HepG2 (cell line): Measurements from ENCODE around the gene STK39. TPM values are rescaled to one million over a fixed set of nuclear protein-coding genes. Genes with fewer than 3 reads are reported as not detected.
A peak's percentile ranks its signal among the peaks of the same experiment; 100 is the strongest.

Source experiments
- ATAC-seq: fragments of 200-7000 bp; cut with Tn5 transposase; 3 replicates; pipeline ENCODE4 v1.9.1; 2020; ENCODE audit warnings: mild to moderate bottlenecking, moderate library complexity
- BruUV-seq: library from RNA; stranded (reverse); fragments of 400-500 nt; replicated peaks from 2 replicates; lab custom pipeline; 2021; lab: Mats Ljungman, UMichigan
- CTCF ChIA-PET: fragments of 300-600 bp; formaldehyde crosslinking; extraction: SDS; loops from one replicate; lab custom pipeline; 2021; ENCODE audit warnings: low total read pairs, inconsistent platforms, low intra/inter-chr PET ratio; lab: Yijun Ruan, JAX
- POLR2A ChIA-PET: fragments of 350-600 bp; sonication (Branson Sonifier 250); formaldehyde crosslinking; loops from one replicate; lab custom pipeline; 2020; ENCODE audit warnings: antibody characterized with exemption, inconsistent platforms; lab: Yijun Ruan, JAX
- DNase-seq: peaks from one replicate; pipeline ENCODE4 v3.0.0-alpha.2; 2015; ENCODE audit warnings: low spot score
- FAIRE-seq: peaks from 3 replicates; lab custom pipeline; 2011; peaks lifted over from hg19 to GRCh38; lab: Jason Lieb, UNC
- H2AFZ ChIP-seq: one replicate; pipeline ENCODE4 v1.6.1; 2011; ENCODE audit warnings: low read length, inconsistent platforms
- H3K27ac ChIP-seq: fragments of 300-600 bp; 3 replicates; pipeline ENCODE4 v1.8.0; 2011; ENCODE audit warnings: mixed run types, mild to moderate bottlenecking, mixed read lengths, low read length, inconsistent platforms; ENCODE audit not compliant: insufficient read depth; ENCODE audit errors: extremely low read length
- H3K27me3 ChIP-seq, 2 experiments: fragments of 200-600 bp in 1 of 2; 2 replicates in 1 of 2; 3 replicates in 1 of 2; pipeline versions ENCODE4 v1.6.0 to v1.8.0; 2011; ENCODE audit warnings: low read length in 2 of 2, mild to moderate bottlenecking in 2 of 2, moderate library complexity in 2 of 2, inconsistent platforms in 1 of 2; ENCODE audit not compliant: insufficient read depth in 2 of 2, control insufficient read depth in 1 of 2
- H3K36me3 ChIP-seq, 2 experiments: fragments of 200-600 bp in 1 of 2; replicated peaks in 1 of 2; 2 replicates in 1 of 2; 3 replicates in 1 of 2; pipeline versions ENCODE4 v1.5.1 to v1.8.0; 2011; ENCODE audit warnings: low read length in 2 of 2, inconsistent platforms in 1 of 2; ENCODE audit not compliant: insufficient read depth in 2 of 2, control insufficient read depth in 1 of 2
- H3K4me1 ChIP-seq: 2 replicates; pipeline ENCODE4 v1.5.1; 2012; ENCODE audit warnings: low read length, inconsistent platforms; ENCODE audit not compliant: insufficient read depth
- H3K4me2 ChIP-seq: 2 replicates; pipeline ENCODE4 v1.6.0; 2011; ENCODE audit warnings: low read depth, low read length, inconsistent platforms
- H3K4me3 ChIP-seq, 3 experiments: fragments of 200-600 bp in 1 of 3; sonication (generic), shearing (Covaris generic) in 1 of 3; replicated peaks in 1 of 3; 2 replicates each; pipeline ENCODE4 v1.5.1; 2011 to 2016; ENCODE audit warnings: low read length in 3 of 3, inconsistent platforms in 2 of 3, low read depth in 2 of 3, mild to moderate bottlenecking in 2 of 3, control low read depth in 1 of 3, mixed read lengths in 1 of 3; ENCODE audit not compliant: insufficient read depth in 1 of 3
- H3K79me2 ChIP-seq: one replicate; pipeline ENCODE4 v1.6.1; 2011; ENCODE audit warnings: low read length, inconsistent platforms; ENCODE audit not compliant: insufficient read depth
- H3K9ac ChIP-seq: 2 replicates; pipeline ENCODE4 v1.6.0; 2011; ENCODE audit warnings: mild to moderate bottlenecking, low read depth, low read length, inconsistent platforms; ENCODE audit not compliant: insufficient read depth
- H3K9me3 ChIP-seq: 2 replicates; pipeline ENCODE4 v1.5.1; 2012; ENCODE audit warnings: mild to moderate bottlenecking, low read length
- H4K20me1 ChIP-seq: 2 replicates; pipeline ENCODE4 v1.6.0; 2011; ENCODE audit warnings: inconsistent platforms, mild to moderate bottlenecking, low read length, moderate library complexity; ENCODE audit not compliant: insufficient read depth
- FOSL2 ChIP-seq: sonication (generic); formaldehyde crosslinking; IDR thresholded peaks from 2 replicates; pipeline ENCODE4 v1.4.0; 2020; ENCODE audit warnings: missing genetic modification reagents
- MTF2 ChIP-seq: sonication (generic); formaldehyde crosslinking; IDR thresholded peaks from 2 replicates; pipeline ENCODE4 v1.5.0; 2020; ENCODE audit warnings: missing genetic modification reagents, borderline replicate concordance
- PHB2 ChIP-seq: fragments of 450-650 bp; IDR thresholded peaks from 2 replicates; pipeline ENCODE4 v1.6.1; 2018; ENCODE audit not compliant: partially characterized antibody
- POGZ ChIP-seq: sonication (generic); formaldehyde crosslinking; IDR thresholded peaks from 2 replicates; pipeline ENCODE4 v1.4.0; 2020; ENCODE audit warnings: mild to moderate bottlenecking, missing genetic modification reagents
- ZNF562 ChIP-seq: sonication (generic); formaldehyde crosslinking; IDR thresholded peaks from 2 replicates; pipeline ENCODE4 v1.8.0; 2022; ENCODE audit warnings: missing genetic modification reagents, borderline replicate concordance
- WGBS: methylation state at CpG from one replicate; pipeline ENCODE4 v1.1.6; 2017; ENCODE audit warnings: low lambda C conversion rate; 5-methylcytosine and 5-hydroxymethylcytosine counted together
- in situ Hi-C: cut with HindIII; loops from 2 replicates; pipeline ENCODE4 v1.10.0; 2017; ENCODE audit warnings: low pct_unique_long_range_greater_than_20kb; ENCODE audit not compliant: extremely low pct_ligation_motif_present
- intact Hi-C: fragments of 100-400 bp; cut with micrococcal nuclease; formaldehyde crosslinking; loops from one replicate; pipeline ENCODE4 v1.10.0; 2022; ENCODE audit not compliant: unreplicated experiment
- polyA plus RNA-seq, 8 experiments: library from polyadenylated mRNA; depleted of rRNA in 3 of 8; stranded (reverse) in 7 of 8; unstranded in 1 of 8; fragments of >200 nt; fragmentation: Illumina TruSeq in 4 of 8; extraction: Trizol in 4 of 8; gene quantifications; 2 replicates each; pipeline versions ENCODE4 v1.2.1 to v1.2.3, GENCODE V29; 2011 to 2016; ENCODE audit warnings: low read depth in 4 of 8, missing spikeins in 1 of 8, mixed read lengths in 1 of 8; ENCODE audit not compliant: insufficient read depth in 1 of 8
- total RNA-seq, 5 experiments: library from RNA; depleted of rRNA; stranded (reverse); fragments of >200 nt; fragmentation: Illumina TruSeq; extraction: Trizol; gene quantifications; 2 replicates each; pipeline ENCODE4 v1.2.3, GENCODE V29; 2016; ENCODE audit warnings: low read depth in 1 of 5
- TF ChIP-seq, protein P1 (sequence below): IDR thresholded peaks from 2 replicates; pipeline ENCODE4 v1.6.1; 2012; ENCODE audit warnings: low read depth, low read length, improper control_type of control experiment
- TF ChIP-seq, protein P2 (sequence below), 2 experiments: fragments of 450-650 bp in 1 of 2; sonication (generic) in 1 of 2; formaldehyde crosslinking; IDR thresholded peaks; 2 replicates each; pipeline versions ENCODE4 v1.5.0 to v1.8.0; 2020 to 2022; ENCODE audit warnings: mild to moderate bottlenecking in 1 of 2, missing genetic modification reagents in 1 of 2
- TF ChIP-seq, protein P3 (sequence below): IDR thresholded peaks from 2 replicates; pipeline ENCODE4 v1.6.1; 2016
- TF ChIP-seq, protein P4 (sequence below): sonication (generic); formaldehyde crosslinking; IDR thresholded peaks from 2 replicates; pipeline ENCODE4 v1.8.0; 2022; ENCODE audit warnings: missing genetic modification reagents, mild to moderate bottlenecking, inconsistent platforms, borderline replicate concordance
- TF ChIP-seq, protein P5 (sequence below): sonication (generic); formaldehyde crosslinking; IDR thresholded peaks from 2 replicates; pipeline ENCODE4 v1.4.0; 2020; ENCODE audit warnings: missing genetic modification reagents

STK39 gene
- total and polyA plus RNA-seq, 2 of the 13 experiments (the other 11 are each of a cell fraction or from before 2014, with no cell fraction given), result 27.3 to 38.4 TPM

DNA sequence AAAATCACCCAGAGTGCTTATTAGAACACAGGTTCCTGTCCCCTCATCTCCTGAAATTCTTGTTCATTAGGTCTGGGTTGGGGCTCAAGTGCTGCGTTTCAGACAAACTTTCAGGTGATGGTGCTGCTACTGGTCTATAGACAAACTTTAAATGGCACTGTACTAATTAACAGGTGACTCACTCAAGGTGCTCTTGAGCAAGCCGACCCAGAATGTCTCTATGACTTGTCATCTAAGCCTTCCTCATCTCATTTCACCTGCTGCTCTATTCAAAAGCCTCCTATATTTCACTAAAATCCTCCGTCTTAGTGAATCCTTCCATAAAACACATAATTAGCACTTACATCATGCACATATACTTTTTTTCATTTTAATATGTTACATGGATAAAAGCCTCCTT lies 29.9 kb upstream of the STK39 start:
- Histone ChIP-seq H3K4me3 (no peak overlapping the region), H3K9ac (no peak overlapping the region), H3K4me1 (peaks cover 15% of the 10 kb centered on the region), H4K20me1 (no peaks in the 10 kb centered on the region), H3K79me2 (no peaks in the 10 kb centered on the region), H3K27ac (no peak overlapping the region), H3K4me2 (no peak overlapping the region), H2AFZ (no peak overlapping the region), H3K9me3 (no peaks in the 10 kb centered on the region), H3K27me3 (peaks cover 0 to 4% of the 10 kb centered on the region in 2 experiments; a peak in 1 of 5 replicates), H3K36me3 (no peaks in the 10 kb centered on the region)
- intact Hi-C loops, result no loop called here
- DNase-seq (no peak), FAIRE-seq (no peak), ATAC-seq (no peak)
- ChIA-PET POLR2A (no interaction called here), CTCF (no interaction called here)
- TF ChIP-seq FOSL2 (CRISPR knock-in tag), result peak; percentile 35; the same call in 1 of the 2 replicates
- no peak for TF ChIP-seq PHB2
- 27% methylated on average over 3 of the region's 3 CpGs for WGBS
- no TSS peak for BruUV-seq
- in situ Hi-C loops, result no loop called here

DNA sequence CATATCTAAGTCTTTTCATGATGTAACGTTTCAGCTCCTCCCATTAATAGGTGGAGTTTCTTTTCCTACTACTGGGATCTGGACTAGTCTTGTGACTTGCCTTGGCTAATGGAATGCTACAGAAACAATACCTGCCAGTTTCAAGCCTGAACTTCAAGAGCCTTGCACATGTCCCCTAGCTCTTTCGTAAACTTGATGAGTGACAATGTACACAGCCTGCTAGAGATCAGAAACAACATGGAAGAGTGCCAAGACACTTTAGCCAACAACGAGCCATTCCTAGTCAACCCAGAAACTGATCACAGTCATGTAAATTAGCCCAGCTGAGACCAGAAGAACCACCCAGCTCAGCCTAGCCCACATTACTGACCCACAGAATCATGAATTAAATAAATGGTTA lies 24.8 kb upstream of the STK39 start:
- H3K4me1 ChIP-seq, result peaks cover 6% of the 10 kb centered on the region
- no peaks in the 10 kb centered on the region for H3K9me3 ChIP-seq
- 1% methylated on average over 3 of the region's 3 CpGs for WGBS
- no peak overlapping the region for H3K9ac ChIP-seq
- 0 out of 2 replicates have a peak overlapping the region, but pooled peaks have one; percentile 8 for H3K4me2 ChIP-seq
- ATAC-seq (peak; percentile 97), DNase-seq (peak; percentile 97), FAIRE-seq (peak; percentile 75)
- H3K79me2 ChIP-seq, result no peaks in the 10 kb centered on the region
- no peaks in the 10 kb centered on the region for H3K27me3 ChIP-seq
- POLR2A ChIA-PET, result interaction anchor here (0.7 kb wide), 1 partner anchor 120 kb away, joined by 3 read pairs; no protein-coding TSS in a partner anchor
- no peaks in the 10 kb centered on the region for H4K20me1 ChIP-seq
- BruUV-seq, result no TSS peak
- CTCF ChIA-PET, result no interaction called here
- no peaks in the 10 kb centered on the region for H3K36me3 ChIP-seq
- intact Hi-C loops, result loop anchor here (1.0 kb wide), 1 partner anchor 25 kb away; the partner anchor contains the start of gene STK39
- no peak overlapping the region for H3K27ac ChIP-seq
- H2AFZ ChIP-seq, result no peak overlapping the region
- no peak overlapping the region for H3K4me3 ChIP-seq
- in situ Hi-C loops, result no loop called here
- TF ChIP-seq, protein P1, sequence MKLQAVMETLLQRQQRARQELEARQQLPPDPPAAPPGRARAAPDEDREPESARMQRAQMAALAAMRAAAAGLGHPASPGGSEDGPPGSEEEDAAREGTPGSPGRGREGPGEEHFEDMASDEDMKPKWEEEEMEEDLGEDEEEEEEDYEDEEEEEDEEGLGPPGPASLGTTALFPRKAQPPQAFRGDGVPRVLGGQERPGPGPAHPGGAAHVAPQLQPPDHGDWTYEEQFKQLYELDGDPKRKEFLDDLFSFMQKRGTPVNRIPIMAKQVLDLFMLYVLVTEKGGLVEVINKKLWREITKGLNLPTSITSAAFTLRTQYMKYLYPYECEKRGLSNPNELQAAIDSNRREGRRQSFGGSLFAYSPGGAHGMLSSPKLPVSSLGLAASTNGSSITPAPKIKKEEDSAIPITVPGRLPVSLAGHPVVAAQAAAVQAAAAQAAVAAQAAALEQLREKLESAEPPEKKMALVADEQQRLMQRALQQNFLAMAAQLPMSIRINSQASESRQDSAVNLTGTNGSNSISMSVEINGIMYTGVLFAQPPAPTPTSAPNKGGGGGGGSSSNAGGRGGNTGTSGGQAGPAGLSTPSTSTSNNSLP, result peak; percentile 83
- TF ChIP-seq POGZ, result 0 out of 2 replicates have a peak, but pooled peaks have one; percentile 56
- TF ChIP-seq ZNF562, result no peak
- no peak for TF ChIP-seq MTF2 (CRISPR knock-in tag)
- TF ChIP-seq, protein P2, sequence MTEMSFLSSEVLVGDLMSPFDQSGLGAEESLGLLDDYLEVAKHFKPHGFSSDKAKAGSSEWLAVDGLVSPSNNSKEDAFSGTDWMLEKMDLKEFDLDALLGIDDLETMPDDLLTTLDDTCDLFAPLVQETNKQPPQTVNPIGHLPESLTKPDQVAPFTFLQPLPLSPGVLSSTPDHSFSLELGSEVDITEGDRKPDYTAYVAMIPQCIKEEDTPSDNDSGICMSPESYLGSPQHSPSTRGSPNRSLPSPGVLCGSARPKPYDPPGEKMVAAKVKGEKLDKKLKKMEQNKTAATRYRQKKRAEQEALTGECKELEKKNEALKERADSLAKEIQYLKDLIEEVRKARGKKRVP (CRISPR knock-in tag; IDR thresholded peaks at IDR 0.05), result peak in 1 of 2 experiments; percentile 79; a peak in 2 of 4 replicates
- TF ChIP-seq, protein P3, sequence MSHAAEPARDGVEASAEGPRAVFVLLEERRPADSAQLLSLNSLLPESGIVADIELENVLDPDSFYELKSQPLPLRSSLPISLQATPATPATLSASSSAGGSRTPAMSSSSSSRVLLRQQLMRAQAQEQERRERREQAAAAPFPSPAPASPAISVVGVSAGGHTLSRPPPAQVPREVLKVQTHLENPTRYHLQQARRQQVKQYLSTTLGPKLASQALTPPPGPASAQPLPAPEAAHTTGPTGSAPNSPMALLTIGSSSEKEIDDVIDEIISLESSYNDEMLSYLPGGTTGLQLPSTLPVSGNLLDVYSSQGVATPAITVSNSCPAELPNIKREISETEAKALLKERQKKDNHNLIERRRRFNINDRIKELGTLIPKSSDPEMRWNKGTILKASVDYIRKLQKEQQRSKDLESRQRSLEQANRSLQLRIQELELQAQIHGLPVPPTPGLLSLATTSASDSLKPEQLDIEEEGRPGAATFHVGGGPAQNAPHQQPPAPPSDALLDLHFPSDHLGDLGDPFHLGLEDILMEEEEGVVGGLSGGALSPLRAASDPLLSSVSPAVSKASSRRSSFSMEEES (CRISPR knock-in tag), result peak; percentile 93
- TF ChIP-seq, protein P4, sequence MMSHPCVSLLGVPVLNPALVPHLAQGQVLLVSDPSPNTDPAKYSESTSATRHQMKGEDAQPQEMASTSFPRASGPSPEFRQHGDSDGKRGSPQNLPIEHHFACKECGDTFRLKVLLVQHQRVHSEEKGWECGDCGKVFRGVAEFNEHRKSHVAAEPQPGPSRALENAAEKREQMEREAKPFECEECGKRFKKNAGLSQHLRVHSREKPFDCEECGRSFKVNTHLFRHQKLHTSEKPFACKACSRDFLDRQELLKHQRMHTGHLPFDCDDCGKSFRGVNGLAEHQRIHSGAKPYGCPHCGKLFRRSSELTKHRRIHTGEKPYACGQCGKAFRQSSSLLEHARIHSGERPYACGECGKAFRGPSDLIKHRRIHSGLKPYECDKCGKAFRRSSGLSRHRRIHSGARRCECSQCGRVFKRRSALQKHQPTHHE, result no peak
- TF ChIP-seq, protein P5, sequence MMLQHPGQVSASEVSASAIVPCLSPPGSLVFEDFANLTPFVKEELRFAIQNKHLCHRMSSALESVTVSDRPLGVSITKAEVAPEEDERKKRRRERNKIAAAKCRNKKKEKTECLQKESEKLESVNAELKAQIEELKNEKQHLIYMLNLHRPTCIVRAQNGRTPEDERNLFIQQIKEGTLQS (CRISPR knock-in tag), result no peak
